OCI-LY7 (cell line): ENCODE data around the gene F9.

Experiments
- EZH2phosphoT487 ChIP-seq: fragments of 200-600 bp; sonication (generic); IDR thresholded peaks from 2 replicates; pipeline ENCODE4 v1.6.1; 2018; ENCODE audit warnings: low read depth, borderline replicate concordance, mild to moderate bottlenecking, mixed run types, antibody characterized with exemption, low read length, moderate library complexity, mixed read lengths
- TF ChIP-seq, protein P1 (sequence below): fragments of 200-600 bp; sonication (generic); conservative IDR thresholded peaks from 2 replicates; pipeline ENCODE4 v1.5.1; 2014; ENCODE audit warnings: mild to moderate bottlenecking, antibody characterized with exemption, low read length, moderate library complexity, mixed read lengths

DNA sequence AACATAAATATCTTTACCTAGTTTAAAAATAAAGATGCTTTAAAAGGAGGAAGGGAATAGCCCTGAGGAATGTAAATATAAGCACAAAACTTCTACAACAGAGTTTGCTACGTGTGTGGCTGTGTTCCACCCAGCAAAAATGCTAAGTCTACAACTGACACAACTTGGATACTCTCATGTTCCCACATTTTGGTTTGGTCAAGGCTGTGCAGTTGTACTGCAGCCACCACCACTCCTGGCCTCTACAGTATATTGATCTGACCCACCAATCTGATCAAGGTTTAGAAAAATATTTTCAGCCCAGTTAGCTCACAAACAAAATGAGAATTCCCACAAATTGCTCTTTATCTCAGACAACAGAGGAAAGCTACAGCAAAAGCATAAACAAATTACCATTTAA is 12.1 kb downstream of the F9 start:
- TF ChIP-seq, protein P1, sequence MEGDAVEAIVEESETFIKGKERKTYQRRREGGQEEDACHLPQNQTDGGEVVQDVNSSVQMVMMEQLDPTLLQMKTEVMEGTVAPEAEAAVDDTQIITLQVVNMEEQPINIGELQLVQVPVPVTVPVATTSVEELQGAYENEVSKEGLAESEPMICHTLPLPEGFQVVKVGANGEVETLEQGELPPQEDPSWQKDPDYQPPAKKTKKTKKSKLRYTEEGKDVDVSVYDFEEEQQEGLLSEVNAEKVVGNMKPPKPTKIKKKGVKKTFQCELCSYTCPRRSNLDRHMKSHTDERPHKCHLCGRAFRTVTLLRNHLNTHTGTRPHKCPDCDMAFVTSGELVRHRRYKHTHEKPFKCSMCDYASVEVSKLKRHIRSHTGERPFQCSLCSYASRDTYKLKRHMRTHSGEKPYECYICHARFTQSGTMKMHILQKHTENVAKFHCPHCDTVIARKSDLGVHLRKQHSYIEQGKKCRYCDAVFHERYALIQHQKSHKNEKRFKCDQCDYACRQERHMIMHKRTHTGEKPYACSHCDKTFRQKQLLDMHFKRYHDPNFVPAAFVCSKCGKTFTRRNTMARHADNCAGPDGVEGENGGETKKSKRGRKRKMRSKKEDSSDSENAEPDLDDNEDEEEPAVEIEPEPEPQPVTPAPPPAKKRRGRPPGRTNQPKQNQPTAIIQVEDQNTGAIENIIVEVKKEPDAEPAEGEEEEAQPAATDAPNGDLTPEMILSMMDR, result no peak
- TF ChIP-seq EZH2phosphoT487, result no peak
